Stimulated activated CD8-positive, alpha-beta memory T cell treated with anti-CD3 and anti-CD28 coated beads, Interleukin-7, amount 100 ng/mL, for 24 hours (primary cell): Measurements from ENCODE around the gene ZNF275.
"Not testable (repeated sequence)": the region's sequence is repeated elsewhere in the genome, so short reads cannot be mapped to it uniquely, and the experiment has no call there.

Source experiments
- DNase-seq: peaks from one replicate; pipeline ENCODE4 v3.0.0-alpha.2; 2020; ENCODE audit warnings: low read depth

Gene ZNF275

GRCh38 chrX:153361781-153362397, 27.9 kb downstream of the ZNF275 start:
- no peak for DNase-seq

GRCh38 chrX:153365670-153366069, 31.7 kb downstream of the ZNF275 start:
- DNase-seq = no peak

GRCh38 chrX:153366119-153366518, 32.2 kb downstream of the ZNF275 start:
- DNase-seq = no peak

GRCh38 chrX:153366878-153367538, 33.1 kb downstream of the ZNF275 start:
- no peak for DNase-seq

- DNase-seq = no peak
Observed at GRCh38 chrX:153370293-153371055, 36.5 kb downstream of the ZNF275 start.

GRCh38 chrX:153371256-153371655, 37.3 kb downstream of the ZNF275 start:
- DNase-seq = no peak

- no peak for DNase-seq
Observed at GRCh38 chrX:153372949-153373348, 39.0 kb downstream of the ZNF275 start.

- no peak for DNase-seq
Observed at GRCh38 chrX:153374426-153374825, 40.5 kb downstream of the ZNF275 start.

GRCh38 chrX:153375571-153375970, 41.6 kb downstream of the ZNF275 start:
- DNase-seq = no peak

GRCh38 chrX:153377727-153378126, 43.8 kb downstream of the ZNF275 start:
- no peak for DNase-seq

- DNase-seq = no peak
Observed at GRCh38 chrX:153378607-153379006, 44.7 kb downstream of the ZNF275 start.

GRCh38 chrX:153379508-153379907, 45.6 kb downstream of the ZNF275 start:
- no peak for DNase-seq

- no peak for DNase-seq
Observed at GRCh38 chrX:153379971-153380581, 46.1 kb downstream of the ZNF275 start.

GRCh38 chrX:153380691-153381090, 46.7 kb downstream of the ZNF275 start:
- no peak for DNase-seq

GRCh38 chrX:153381684-153382532, 48.0 kb downstream of the ZNF275 start:
- DNase-seq = no peak

GRCh38 chrX:153382563-153383482, 48.9 kb downstream of the ZNF275 start:
- no peak for DNase-seq

GRCh38 chrX:153384390-153384789, 50.4 kb downstream of the ZNF275 start:
- DNase-seq = no peak

GRCh38 chrX:153384973-153385372, 51.0 kb downstream of the ZNF275 start:
- not testable (repeated sequence) for DNase-seq

- DNase-seq = no peak
Observed at GRCh38 chrX:153386097-153386496, 52.1 kb downstream of the ZNF275 start.

GRCh38 chrX:153387345-153387744, 53.4 kb downstream of the ZNF275 start:
- DNase-seq = no peak
